CD4-positive, alpha-beta T cell treated with Interferon alpha-2 for 1 hour (primary cell): Measurements from ENCODE around the gene SYPL1.

Experiments
- DNase-seq, 2 donors: peaks; one replicate each; pipeline ENCODE4 v3.0.0-alpha.2; 2020 to 2022

SYPL1 gene

GRCh38 chr7:106064771-106065574 is 47.1 kb downstream of the SYPL1 start:
- DNase-seq = no peak

GRCh38 chr7:106064316-106064715 is 47.8 kb downstream of the SYPL1 start:
- no peak for DNase-seq

GRCh38 chr7:106063692-106064091 is 48.4 kb downstream of the SYPL1 start:
- DNase-seq = no peak

- DNase-seq = no peak
Observed at GRCh38 chr7:106063024-106063423, 49.1 kb downstream of the SYPL1 start.

- DNase-seq = no peak
Observed at GRCh38 chr7:106062521-106062931, 49.6 kb downstream of the SYPL1 start.

GRCh38 chr7:106062006-106062405 is 50.1 kb downstream of the SYPL1 start:
- DNase-seq = no peak

GRCh38 chr7:106061301-106061979 is 50.7 kb downstream of the SYPL1 start:
- DNase-seq = no peak

- DNase-seq = no peak
Observed at GRCh38 chr7:106060394-106060920, 51.7 kb downstream of the SYPL1 start.

- no peak for DNase-seq
Observed at GRCh38 chr7:106059556-106059955, 52.6 kb downstream of the SYPL1 start.

- DNase-seq = no peak
Observed at GRCh38 chr7:106058928-106059324, 53.2 kb downstream of the SYPL1 start.

- DNase-seq = peak; percentile 9 to 78
Observed at GRCh38 chr7:106057962-106058927, 53.9 kb downstream of the SYPL1 start.

- no peak for DNase-seq
Observed at GRCh38 chr7:106057204-106057961, 54.7 kb downstream of the SYPL1 start.

GRCh38 chr7:106056513-106057203 is 55.5 kb downstream of the SYPL1 start:
- DNase-seq = peak; percentile 72 to 76

- DNase-seq = no peak
Observed at GRCh38 chr7:106054971-106055532, 57.1 kb downstream of the SYPL1 start.

- no peak for DNase-seq
Observed at GRCh38 chr7:106054156-106054910, 57.8 kb downstream of the SYPL1 start.

- DNase-seq = no peak
Observed at GRCh38 chr7:106053109-106053508, 59.0 kb downstream of the SYPL1 start.

- no peak for DNase-seq
Observed at GRCh38 chr7:106052681-106053080, 59.4 kb downstream of the SYPL1 start.

GRCh38 chr7:106050746-106051117 is 61.4 kb downstream of the SYPL1 start:
- no peak for DNase-seq

- DNase-seq = no peak
Observed at GRCh38 chr7:106050002-106050745, 61.9 kb downstream of the SYPL1 start.
